Activated T-helper 9 cell treated with anti-CD3 and anti-CD28 coated beads, Interleukin-2, amount 50 U/mL, for 16 hours (primary cell): ENCODE data around the gene INSYN2A.

Experiments used
- DNase-seq: peaks from one replicate; pipeline ENCODE4 v3.0.0-alpha.2; 2020; ENCODE audit warnings: low read depth

Gene INSYN2A, protein sequence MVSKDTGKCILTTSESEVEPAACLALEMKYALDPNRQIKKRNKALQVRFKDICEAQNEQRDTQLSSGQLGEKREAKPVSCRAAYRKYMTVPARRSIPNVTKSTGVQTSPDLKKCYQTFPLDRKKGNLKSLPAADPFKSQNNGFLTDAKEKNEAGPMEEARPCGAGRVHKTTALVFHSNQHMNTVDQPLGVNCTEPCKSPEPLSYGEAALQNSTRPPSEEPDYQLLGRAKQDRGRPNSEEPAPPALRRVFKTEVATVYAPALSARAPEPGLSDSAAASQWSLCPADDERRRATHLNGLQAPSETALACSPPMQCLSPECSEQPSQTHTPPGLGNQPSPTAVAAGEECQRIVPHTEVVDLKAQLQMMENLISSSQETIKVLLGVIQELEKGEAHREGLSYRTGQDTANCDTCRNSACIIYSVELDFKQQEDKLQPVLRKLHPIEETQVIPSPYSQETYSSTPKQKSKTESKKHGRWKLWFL

DNA sequence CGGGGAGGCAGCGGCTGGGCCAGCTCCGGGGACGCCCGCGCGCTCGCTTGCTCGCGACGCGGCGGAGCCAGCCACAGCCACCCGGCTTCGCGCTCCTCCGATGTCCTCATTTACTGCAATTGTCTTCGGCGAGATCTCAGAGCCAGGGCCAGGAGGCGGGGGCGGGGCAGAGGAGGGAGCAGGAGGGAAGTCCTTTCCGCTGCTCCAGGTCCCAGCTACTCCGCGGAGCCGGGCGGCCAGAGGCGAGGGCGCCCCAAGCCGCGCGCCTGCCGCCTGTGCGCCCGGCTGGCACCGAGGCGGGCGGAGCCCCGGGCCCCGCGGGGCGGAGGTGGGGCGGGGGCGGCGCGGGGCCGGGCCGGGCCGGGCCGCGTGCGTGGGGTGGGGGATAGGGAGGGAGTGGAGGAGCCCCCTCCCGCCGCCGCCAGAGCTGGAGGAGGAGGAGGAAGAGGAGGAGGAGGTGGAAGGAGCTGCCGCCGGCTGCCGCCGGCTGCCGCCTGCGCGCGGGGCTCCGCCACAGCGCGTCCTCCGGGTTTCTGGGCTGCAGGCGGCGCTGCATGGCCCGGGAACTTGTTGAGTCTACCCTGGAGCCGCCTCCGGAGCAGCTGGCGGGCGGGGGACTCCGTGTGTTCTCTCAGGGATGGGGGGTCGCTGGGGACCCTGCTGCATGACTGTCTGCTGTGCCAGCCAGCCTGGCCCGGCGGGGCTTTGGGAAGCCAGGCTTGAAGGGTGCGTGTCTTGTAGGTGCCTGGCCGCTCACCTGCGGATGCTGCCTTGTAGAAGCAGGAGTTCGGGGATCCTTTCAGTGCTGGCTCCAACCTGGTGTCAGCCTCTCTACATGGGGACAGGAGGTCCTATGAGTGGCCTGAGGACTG lies at the start of gene INSYN2A:
INSYN2A (minus strand) TSS at position 310 of the 872 bp plus-strand sequence. CDS start 20,196 bp downstream, outside the sequence.
- DNase-seq, result no peak

DNA sequence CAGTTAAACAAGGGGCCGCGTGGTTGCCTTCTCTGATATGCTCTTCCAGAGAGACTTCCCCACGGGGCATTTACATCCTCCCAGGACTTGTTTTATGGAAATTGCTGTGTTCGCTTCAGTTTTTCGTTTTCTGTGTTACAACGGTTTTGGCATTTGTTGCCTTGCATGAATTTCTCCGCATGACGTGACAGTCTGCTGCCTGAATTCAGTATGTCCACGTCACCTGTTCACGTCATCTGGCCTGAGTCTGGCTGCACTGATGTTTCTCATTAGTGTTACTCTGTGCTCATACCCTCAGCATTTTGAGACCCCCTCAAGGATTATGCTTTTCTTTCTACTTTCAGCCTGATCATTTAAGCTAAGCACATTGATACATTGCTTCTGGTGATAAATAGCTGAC lies 49.1 kb upstream of the INSYN2A start:
- no peak for DNase-seq

DNA sequence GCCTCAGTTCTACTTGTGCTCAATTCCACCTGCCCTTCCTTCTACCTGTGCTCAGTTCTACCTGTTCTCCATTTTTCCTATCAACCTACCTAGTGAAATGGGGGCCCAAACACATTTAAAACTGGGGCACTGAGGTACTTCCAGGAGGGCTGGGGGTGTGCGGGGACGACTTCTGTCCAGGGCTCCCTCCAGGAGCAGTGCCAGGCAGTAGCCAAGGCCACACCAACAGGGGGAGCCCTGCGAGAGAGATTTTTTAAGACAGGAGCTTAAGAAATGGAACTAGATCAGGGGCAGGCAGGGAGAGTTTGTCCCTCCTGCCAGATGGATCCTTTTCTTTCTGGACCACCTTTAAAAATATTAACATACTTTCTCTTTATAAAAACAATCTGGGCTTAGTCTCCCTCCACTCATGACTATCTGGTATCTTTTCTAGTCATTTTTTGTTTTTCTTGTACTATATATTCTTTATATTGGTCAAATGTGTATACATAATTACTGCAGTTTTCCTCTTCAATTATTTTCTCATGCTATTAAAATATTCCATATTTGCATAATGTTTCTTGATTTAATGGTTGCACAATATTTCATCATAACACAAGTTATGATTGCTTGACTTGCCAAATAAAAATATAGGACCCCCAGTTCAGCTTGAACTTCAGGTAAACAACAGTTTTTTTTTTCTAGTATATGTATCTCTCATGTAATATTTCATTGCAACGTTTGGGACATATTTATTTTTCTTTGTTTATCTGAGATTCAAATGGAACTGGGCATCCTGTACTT lies 47.3 kb upstream of the INSYN2A start:
- no peak for DNase-seq

DNA sequence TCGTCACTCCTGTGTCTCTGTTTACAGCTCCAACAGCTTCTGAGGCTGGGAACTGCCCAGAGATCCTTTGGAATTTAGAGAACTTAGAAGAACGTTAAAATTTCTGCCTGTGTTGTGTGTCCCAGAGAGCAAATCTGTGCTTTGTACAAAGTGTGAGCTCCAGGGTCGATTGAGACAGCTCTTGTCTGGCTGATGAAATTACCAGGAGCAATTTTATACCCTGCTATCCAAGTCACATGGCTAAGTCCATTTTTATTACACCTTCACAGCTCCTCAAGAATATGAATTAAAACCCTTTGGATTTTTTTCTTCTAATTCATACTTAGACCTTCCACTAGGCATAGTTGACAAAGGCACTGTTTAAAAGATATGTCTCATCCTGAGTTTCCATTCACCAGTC lies 46.5 kb upstream of the INSYN2A start:
- DNase-seq, result no peak

DNA sequence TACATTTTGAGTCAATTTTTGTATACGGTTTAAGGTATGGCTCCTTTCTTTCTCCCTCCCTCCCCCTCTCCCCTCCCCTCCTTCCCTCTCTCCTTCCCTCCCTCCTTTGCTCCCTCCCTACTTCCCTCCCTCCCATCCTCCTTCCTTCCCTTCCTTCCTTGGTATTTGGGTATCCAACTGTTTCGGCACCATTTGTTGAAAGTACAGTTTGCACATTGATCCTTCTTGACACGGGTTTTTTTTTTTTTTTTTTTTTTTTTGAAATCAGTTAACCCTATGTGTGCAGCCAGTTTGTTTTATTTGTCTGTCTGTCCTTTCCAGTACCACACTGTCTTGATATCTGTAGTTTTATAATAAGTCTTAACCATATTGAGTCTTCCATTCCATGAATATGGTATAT lies 39.9 kb upstream of the INSYN2A start:
- no peak for DNase-seq

DNA sequence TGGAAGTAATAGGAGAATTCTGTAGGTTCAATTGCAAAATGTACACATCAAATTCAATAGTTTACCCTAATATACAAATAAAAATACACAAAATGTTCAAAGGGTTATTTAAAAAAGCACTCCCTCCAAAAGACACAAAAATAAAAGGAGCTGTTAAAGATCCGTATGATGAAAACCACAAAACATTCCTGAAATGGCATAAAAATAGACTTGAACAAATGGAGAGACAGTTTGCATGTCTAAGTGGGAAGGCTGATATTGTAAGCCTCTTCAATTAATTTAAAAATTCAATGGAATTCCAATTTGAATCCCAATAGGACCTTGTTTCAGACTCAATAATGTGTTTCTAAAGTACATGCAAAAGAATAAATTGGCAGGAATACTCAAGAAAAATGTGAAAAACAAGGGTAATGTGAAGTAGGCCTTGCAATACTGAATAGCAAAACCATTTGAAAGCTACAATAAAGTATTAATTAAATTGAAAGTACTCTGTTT lies 38.0 kb upstream of the INSYN2A start:
- DNase-seq, result no peak

- no peak for DNase-seq
Measured at GRCh38 chr10:127228195-127228787, 31.9 kb upstream of the INSYN2A start.

DNA sequence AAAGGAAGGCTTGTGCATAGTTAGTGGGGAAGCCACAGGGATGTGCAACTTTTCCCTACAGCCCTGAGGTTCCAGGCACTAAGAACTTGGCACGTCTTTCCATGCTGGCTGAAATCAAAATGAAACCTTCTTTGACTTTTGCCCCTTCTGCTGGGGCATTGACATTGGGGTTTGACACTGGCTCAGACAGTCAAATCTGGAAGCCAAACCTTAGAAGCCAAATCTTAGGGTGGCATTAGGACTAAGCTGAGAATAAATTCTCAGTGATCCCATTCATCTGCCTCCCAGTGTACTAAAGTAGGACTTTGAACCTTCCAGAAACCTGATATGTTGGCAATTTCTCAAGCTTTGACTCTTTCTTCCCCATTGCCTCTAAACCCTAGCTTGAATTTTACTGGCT lies 31.3 kb upstream of the INSYN2A start:
- DNase-seq, result no peak

DNA sequence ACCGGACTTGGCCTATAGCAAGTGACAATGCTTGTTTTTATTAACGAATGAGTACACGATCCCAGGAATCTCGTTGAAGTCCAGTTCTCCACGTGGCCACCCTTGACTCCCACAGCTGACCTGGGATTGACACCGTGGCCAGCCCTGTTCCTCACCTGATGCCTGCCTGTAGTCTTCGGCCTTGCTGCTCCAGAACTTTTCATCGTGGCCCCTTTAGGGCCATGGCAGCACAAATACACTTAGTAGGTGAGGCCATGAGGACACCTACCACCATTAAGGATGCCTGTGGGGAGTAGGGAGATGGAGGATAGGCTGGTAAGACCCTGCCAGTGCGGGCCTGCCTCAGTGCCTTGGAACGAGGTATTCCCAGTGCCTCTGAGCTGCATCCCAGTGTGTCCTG lies 30.6 kb upstream of the INSYN2A start:
- DNase-seq, result no peak

DNA sequence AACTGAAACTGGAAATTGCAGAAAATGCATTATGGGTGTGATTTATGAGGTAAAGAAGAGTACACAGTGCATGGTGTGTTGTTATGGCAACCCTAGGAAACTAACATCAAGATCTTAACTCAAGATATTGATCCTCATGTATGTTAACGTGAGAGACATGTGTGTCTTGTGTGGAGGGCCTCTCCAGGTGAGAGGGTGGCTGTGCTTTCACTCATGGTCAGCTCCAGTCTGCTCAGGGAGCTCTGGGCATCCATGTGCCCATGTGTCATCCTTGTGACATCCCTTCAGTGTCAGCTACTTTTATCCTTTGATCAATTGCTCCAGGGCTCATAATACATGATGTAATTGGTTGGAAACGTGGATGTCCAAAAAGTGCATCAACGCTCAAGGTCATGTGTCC lies 24.9 kb upstream of the INSYN2A start:
- DNase-seq, result no peak

- no peak for DNase-seq
Measured at GRCh38 chr10:127218658-127219057, 22.3 kb upstream of the INSYN2A start.

GRCh38 chr10:127216786-127217185 lies 20.4 kb upstream of the INSYN2A start:
- no peak for DNase-seq

- DNase-seq, result no peak
Measured at GRCh38 chr10:127216274-127216673, 19.9 kb upstream of the INSYN2A start.

DNA sequence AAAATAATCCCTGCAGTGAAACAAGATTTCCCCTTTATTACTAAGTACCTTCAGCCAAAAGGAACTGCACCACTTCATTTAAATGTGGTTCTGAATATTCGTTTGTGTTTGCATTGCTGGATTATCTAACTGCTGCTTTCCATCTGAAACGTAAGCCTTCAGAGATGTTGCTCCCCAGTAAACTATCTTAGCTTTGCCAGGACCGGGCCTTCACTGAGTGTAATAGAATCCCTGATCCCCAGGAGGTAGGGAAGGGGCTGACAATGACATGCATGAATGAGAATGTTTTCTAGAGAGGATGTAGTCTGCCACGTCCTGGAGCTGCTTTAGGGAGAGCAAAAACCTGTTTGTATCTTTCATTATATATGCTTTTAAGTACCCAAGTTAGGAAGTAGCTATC lies 19.5 kb upstream of the INSYN2A start:
- DNase-seq, result no peak

DNA sequence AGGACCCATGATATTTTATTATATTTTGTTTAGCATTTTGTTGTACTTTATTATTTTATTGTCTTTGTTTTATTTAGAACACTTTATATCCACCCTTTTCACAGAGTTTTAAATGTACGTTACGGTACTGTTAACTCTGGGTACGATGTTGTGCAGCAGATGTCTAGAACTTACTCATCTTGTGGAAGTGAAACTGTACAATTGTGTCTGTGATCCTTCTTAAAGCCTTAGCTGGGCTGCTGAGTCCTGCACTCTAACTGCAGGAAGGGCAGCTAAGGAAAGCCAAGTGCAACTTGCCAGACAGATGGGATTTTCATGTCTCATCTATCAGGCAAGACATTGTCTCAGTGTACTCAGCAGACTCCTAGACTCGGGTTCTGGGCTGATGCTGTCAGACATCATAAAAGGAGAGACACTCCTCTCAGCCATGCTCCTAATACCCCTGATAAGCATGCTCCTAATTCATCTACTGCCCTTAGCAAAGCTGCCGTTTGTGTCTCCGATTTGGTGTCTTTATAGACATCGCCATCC lies 14.6 kb upstream of the INSYN2A start:
- DNase-seq, result no peak

DNA sequence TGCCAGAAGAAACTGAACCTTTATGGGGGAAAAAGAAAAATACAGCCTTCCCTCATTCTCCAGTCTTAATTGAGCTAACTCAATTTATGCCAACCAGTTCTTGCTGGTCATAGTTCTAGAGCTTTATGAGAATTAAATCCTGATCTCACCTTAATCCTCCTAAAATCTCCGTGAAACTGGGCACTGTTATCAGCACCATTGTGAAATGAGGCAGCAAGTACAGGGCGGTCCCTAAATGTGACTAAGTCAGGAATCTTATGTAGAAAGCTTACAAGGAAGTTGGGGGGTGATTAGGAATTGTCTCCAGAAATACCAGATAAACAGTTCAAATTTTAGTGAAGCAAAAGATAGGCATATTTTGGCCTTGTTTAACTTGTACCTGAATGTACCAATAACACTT lies 10.7 kb upstream of the INSYN2A start:
- no peak for DNase-seq

- no peak for DNase-seq
Measured at GRCh38 chr10:127203067-127203466, 6.7 kb upstream of the INSYN2A start.

GRCh38 chr10:127200646-127201045 lies 4.3 kb upstream of the INSYN2A start:
- no peak for DNase-seq

DNA sequence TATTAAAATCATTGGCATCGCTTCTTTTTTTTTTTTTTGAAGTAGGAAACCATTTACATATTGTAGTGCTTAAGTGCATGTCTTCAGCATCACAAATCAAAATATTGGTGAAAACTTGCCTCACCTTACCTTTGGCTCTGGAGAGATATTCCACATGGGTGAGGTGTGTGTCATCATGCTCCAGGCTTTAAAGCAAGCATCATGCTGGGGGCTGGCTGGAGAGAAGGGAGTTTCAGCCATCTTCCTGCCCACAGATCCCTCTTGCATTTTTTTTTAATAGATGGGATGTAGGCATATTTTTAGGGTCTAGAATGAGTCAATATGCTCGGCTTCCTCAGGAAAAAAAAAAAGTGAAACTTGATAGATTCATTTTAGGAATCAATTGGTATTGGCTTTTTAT lies 2.3 kb upstream of the INSYN2A start:
- DNase-seq, result no peak

DNA sequence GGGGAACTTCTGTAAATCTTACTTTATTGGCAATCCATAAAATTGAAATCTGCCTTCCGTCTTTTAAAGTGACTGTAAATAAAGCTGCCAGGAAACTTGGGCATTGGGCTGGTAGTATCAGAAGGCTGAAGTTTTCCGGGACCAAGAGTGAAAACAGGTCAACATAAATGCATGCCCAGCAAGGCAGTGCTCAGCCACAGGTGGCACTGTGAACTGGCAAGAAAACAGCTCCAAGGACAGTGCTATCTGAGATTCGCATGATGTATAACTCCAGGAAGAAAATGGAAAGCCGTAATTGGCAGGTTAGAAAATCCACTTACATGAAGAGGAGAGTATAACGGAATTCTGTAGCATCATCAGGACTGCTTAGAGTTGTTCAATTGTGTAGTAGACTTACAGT lies 1.9 kb upstream of the INSYN2A start:
- no peak for DNase-seq

GRCh38 chr10:127197154-127197432 lies 702 bp upstream of the INSYN2A start:
- DNase-seq, result no peak
